Measurements from ENCODE around the gene AP3S2.
A peak's percentile ranks its signal among the peaks of the same experiment; 100 is the strongest.

The AP3S2 gene

DNA sequence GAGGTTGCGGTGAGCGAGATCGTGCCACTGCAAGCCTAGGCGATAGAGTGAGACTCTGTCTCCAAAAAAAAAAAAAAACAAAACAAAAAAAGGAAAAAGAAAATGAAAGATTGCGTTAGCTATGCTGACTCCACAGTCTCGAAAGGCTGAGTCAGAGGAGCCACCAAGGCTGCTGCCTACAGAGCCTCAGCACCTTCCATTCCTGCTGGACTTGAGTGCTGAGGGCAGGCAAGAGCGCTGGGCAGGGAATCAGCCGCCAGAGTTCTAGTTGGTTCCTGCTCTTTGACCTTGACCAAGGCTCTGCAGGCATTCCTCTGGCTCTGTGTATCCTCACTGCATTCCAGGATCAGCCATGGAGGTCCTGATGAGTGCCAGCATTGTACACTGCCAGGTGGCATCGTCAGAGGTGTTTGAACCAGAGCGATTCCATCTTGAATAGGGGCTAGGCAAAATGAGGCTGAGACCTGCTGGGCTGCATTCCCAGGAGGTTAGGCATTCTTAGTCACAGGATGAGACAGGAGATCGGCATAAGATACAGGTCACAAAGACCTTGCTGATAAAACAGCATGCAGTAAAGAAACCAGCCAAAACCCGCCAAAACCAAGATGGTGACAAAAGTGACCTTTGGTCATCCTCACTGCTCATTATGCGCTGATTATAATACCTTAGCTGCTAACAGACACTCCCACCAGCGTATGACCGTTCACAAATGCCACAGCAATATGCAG, 111.7 kb downstream of the AP3S2 start:
- Histone ChIP-seq H3K4me2 (ENCODE audit: low read depth, low read length) (peak overlapping the region; percentile 84; the same call in 1 of the 2 replicates), H3K9me2 (replicated peaks; ENCODE audit: insufficient read depth, low read length) (no peaks in the 10 kb centered on the region), H3K36me3 (replicated peaks; ENCODE audit: insufficient read depth, low read length) (no peaks in the 10 kb centered on the region), H3K27ac (ENCODE audit: low read length) (peak overlapping the region; percentile 96), H2AFZ (ENCODE audit: low read length) (peak overlapping the region; percentile 47), H3K9ac (ENCODE audit: low read length) (peak overlapping the region; percentile 62; the same call in 1 of the 2 replicates), H3F3A (ENCODE audit: insufficient read depth, low read length) (peaks cover 20% of the 10 kb centered on the region), H4K20me1 (ENCODE audit: insufficient read depth, low read length) (no peaks in the 10 kb centered on the region), H3K4me1 (ENCODE audit: low read length) (peaks cover 24% of the 10 kb centered on the region), H3K27me3 (replicated peaks; ENCODE audit: insufficient read depth, low read length) (no peaks in the 10 kb centered on the region), H3K9me3 (replicated peaks; ENCODE audit: insufficient read depth, low read length) (no peaks in the 10 kb centered on the region), H3K4me3 (ENCODE audit: low read length) (0 out of 2 replicates have a peak overlapping the region, but pooled peaks have one; percentile 24), H3K79me2 (ENCODE audit: low read length) (no peaks in the 10 kb centered on the region)
- no peak for TF ChIP-seq EZH2phosphoT487 (IDR thresholded peaks at IDR 0.05; ENCODE audit: low read length)
- TF ChIP-seq EZH2 (optimal IDR thresholded peaks at IDR 0.05; ENCODE audit: low read depth, low read length): no peak
- TF ChIP-seq, protein P1, sequence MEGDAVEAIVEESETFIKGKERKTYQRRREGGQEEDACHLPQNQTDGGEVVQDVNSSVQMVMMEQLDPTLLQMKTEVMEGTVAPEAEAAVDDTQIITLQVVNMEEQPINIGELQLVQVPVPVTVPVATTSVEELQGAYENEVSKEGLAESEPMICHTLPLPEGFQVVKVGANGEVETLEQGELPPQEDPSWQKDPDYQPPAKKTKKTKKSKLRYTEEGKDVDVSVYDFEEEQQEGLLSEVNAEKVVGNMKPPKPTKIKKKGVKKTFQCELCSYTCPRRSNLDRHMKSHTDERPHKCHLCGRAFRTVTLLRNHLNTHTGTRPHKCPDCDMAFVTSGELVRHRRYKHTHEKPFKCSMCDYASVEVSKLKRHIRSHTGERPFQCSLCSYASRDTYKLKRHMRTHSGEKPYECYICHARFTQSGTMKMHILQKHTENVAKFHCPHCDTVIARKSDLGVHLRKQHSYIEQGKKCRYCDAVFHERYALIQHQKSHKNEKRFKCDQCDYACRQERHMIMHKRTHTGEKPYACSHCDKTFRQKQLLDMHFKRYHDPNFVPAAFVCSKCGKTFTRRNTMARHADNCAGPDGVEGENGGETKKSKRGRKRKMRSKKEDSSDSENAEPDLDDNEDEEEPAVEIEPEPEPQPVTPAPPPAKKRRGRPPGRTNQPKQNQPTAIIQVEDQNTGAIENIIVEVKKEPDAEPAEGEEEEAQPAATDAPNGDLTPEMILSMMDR (IDR thresholded peaks at IDR 0.05; ENCODE audit: low read length): no peak
- peak; percentile 92 for DNase-seq

DNA sequence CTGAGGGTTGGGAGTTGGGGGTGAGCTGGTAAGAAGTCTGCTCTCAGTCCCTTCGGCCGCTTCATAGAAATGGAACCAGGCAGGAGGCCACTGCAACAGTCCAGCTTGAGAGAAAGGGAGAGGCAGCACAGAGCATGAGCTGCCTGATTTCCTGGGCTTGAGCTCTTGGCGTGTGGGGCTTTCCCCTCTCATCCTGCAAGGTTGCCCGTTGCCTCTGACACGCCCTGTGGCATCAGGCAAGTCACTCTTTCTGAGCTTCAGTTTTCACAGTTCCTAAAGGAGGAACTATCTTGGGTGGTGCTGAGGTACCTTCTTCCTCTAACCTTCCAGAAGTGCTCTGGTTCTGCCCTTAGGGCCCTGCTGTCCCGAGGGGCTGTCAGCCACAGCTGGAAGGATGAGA, 112.7 kb downstream of the AP3S2 start:
- no peaks in the 10 kb centered on the region for H3K79me2 ChIP-seq (ENCODE audit: low read length)
- H3K9me2 ChIP-seq (replicated peaks; ENCODE audit: insufficient read depth, low read length): no peaks in the 10 kb centered on the region
- H3K4me1 ChIP-seq (ENCODE audit: low read length): peaks cover 31% of the 10 kb centered on the region
- TF ChIP-seq EZH2 (optimal IDR thresholded peaks at IDR 0.05; ENCODE audit: low read depth, low read length) (no peak), EZH2phosphoT487 (IDR thresholded peaks at IDR 0.05; ENCODE audit: low read length) (no peak)
- TF ChIP-seq, protein P1 (IDR thresholded peaks at IDR 0.05; ENCODE audit: low read length): no peak
- no peaks in the 10 kb centered on the region for H3K9me3 ChIP-seq (replicated peaks; ENCODE audit: insufficient read depth, low read length)
- H4K20me1 ChIP-seq (ENCODE audit: insufficient read depth, low read length): no peaks in the 10 kb centered on the region
- H3K4me2 ChIP-seq (ENCODE audit: low read depth, low read length): peak overlapping the region; percentile 84
- peaks cover 20% of the 10 kb centered on the region for H3F3A ChIP-seq (ENCODE audit: insufficient read depth, low read length)
- H3K27me3 ChIP-seq (replicated peaks; ENCODE audit: insufficient read depth, low read length): no peaks in the 10 kb centered on the region
- H3K27ac ChIP-seq (ENCODE audit: low read length): peak overlapping the region; percentile 96
- H3K4me3 ChIP-seq (ENCODE audit: low read length): peak overlapping the region; percentile 24
- H3K36me3 ChIP-seq (replicated peaks; ENCODE audit: insufficient read depth, low read length): no peaks in the 10 kb centered on the region
- peak overlapping the region; percentile 62 for H3K9ac ChIP-seq (ENCODE audit: low read length)
- DNase-seq: peak; percentile 90
- H2AFZ ChIP-seq (ENCODE audit: low read length): peak overlapping the region; percentile 77

DNA sequence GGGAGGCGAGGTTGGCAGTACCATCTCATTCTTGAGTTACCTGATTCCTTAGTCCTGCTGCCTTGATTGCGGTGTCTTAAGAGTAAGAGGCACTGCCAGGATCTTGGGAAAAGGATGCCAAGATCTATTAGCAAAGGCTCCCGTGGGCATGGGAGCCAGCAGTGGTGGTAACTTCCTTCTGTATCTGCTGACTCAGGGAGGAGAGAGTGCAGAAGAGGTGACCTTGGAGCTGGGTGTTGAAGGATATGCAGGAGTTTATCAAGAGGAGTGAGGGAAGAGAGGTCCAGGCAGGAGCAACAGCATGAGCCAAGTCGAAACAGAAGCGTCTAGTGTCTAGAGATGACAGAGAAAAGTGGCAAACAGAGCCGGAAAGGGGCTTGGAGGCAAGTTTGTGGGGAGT, 113.2 kb downstream of the AP3S2 start:
- Histone ChIP-seq H3K4me2 (ENCODE audit: low read depth, low read length) (peak overlapping the region; percentile 84), H3K4me3 (ENCODE audit: low read length) (peak overlapping the region; percentile 24; the same call in 1 of the 2 replicates), H2AFZ (ENCODE audit: low read length) (peak overlapping the region; percentile 77), H3K79me2 (ENCODE audit: low read length) (no peaks in the 10 kb centered on the region), H3K9ac (ENCODE audit: low read length) (peak overlapping the region; percentile 62), H3K27me3 (replicated peaks; ENCODE audit: insufficient read depth, low read length) (no peaks in the 10 kb centered on the region), H3F3A (ENCODE audit: insufficient read depth, low read length) (peaks cover 20% of the 10 kb centered on the region), H3K4me1 (ENCODE audit: low read length) (peaks cover 36% of the 10 kb centered on the region), H3K9me2 (replicated peaks; ENCODE audit: insufficient read depth, low read length) (no peaks in the 10 kb centered on the region), H3K9me3 (replicated peaks; ENCODE audit: insufficient read depth, low read length) (no peaks in the 10 kb centered on the region), H3K36me3 (replicated peaks; ENCODE audit: insufficient read depth, low read length) (no peaks in the 10 kb centered on the region), H3K27ac (ENCODE audit: low read length) (peak overlapping the region; percentile 96), H4K20me1 (ENCODE audit: insufficient read depth, low read length) (no peaks in the 10 kb centered on the region)
- no peak for TF ChIP-seq EZH2phosphoT487 (IDR thresholded peaks at IDR 0.05; ENCODE audit: low read length)
- TF ChIP-seq, protein P1 (IDR thresholded peaks at IDR 0.05; ENCODE audit: low read length): no peak
- no peak for TF ChIP-seq EZH2 (optimal IDR thresholded peaks at IDR 0.05; ENCODE audit: low read depth, low read length)
- DNase-seq: no peak
